Activated T-cell treated with anti-CD3 and anti-CD28 coated beads for 4 hours (primary cell): Measurements from ENCODE around the gene ST6GALNAC4.

Source experiments
- DNase-seq: peaks from one replicate; pipeline ENCODE4 v3.0.0-alpha.2; 2020

The ST6GALNAC4 gene

DNA sequence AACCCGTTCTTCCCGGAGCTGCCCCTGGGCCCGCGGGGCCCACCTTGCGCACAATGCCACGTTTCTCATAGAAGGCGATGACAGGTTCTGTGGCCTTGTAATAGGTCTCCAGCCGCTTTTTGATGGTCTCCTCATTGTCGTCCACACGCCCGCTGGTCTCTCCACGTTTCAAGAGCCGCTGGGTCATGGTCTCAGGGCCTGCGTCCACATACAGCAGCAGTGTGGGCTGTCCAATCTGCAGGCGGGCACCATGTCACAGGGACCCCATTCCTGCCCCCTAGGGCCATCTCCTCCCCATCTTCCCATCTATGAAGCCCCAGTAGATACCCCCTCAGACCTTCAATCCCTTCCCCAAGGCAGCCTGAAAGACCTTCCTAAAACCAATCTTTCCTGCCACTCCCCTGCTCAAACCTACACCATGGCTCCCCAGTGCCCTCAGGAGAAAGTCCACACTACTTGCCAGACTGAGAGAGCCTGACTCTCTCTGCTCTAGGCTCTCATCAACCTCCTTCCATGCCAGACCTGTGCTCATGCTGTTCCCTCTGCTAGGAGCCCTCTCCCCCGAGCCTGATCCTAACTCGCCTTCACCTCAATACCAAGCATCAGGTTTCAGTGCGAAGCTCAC is 48.5 kb downstream of the ST6GALNAC4 start:
- DNase-seq = no peak

DNA sequence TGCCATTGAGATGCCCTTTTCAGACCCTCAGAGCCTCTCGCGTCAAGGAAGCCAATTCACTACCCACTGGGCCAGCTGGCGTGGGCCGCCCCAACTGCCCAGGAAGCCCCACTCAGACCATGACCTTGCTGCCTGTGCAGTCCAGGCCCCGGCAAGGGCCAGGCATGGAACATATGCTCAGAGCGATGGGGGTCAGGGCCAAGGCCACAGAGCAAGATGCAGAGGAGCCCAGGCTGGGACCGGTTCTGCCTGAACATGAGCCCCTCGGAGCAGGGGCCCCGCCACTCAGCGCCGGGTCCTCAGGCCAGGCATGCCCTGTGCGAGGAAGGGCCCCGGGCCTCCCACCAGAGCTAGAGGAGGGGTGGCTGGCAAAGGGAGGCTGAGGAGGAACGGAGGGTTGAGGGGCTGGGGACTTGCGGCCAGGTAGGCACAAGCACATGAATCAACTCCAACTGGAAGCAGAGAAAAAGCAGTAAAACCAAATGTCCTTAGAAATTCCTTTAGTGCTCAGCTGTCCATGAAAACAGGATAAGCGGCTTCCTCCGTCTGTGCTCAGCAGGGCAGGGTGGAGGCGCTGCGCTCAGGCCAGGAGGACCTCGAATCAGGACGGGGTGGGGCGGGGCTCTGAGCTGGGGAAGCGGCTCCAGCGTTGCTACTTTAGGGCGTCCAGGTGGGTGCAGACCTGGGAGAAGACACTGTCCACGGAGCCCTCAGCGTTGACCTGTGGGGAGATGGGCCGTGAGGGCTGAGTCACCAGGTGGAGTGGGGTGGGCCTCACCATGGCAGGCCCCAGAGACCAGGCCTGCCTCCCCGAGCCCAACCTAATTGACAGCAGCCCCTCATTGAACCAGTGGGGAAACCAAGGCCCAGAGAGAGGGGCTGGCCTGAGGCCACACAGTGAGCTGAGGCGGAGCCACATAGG is 49.2 kb downstream of the ST6GALNAC4 start:
- no peak for DNase-seq

DNA sequence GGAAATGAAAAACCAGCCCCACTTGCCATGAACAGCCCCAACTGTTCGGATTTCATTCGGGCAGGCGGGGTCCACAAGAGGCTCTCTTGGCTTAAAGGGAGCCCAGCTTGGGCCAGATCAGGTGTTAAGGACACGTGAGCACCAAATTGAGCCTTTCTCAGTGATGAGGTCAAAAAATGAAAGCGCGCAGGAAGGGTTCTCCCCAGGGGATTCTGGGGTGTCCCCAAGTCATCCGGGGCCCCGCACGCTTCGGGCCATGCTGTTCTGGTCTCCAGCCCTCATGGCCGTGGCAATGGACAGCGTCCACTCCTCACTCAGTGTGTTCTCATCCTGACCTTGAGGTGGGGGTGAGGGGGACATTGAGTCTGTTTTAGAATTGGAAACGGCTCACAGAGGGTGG is 50.3 kb downstream of the ST6GALNAC4 start:
- no peak for DNase-seq

DNA sequence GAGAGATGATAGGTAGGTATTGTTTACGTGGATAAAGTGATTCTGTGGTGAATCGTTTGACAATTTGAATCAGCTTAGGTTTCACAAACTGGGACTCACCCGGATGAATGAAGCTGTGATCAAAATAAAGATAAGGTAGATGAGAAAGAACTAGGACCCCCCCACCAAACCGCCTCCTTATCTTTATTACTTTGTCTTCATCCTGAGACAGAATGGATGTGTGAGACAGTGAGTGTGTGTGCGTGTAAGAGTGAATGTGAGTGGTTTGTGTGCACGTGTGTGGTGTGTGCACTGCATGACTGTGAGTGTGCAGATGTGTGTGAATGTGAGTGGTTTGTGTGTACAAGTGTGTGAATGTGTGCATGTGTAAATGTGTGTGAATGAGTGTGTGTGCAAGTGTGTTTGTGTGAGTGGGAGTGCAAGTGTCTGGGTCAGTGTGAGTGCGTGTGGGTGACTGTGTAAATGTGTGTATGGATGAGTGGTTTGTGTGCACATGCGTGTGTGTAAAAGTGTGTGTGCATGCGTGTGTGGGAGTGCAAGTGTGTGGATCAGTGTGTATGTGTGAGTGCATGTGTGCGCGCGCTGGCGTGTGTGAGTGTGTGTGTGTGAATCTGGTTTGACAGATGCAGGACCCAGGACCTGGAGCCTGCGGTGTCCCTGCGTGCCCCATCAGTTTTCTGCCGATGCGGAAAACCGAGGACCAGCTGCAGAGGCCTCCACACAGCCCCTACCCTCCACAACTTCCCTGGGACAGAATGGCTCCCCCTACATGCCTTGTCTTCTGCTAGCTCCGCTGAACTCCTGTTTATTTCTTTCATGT is 51.0 kb downstream of the ST6GALNAC4 start:
- DNase-seq = no peak

DNA sequence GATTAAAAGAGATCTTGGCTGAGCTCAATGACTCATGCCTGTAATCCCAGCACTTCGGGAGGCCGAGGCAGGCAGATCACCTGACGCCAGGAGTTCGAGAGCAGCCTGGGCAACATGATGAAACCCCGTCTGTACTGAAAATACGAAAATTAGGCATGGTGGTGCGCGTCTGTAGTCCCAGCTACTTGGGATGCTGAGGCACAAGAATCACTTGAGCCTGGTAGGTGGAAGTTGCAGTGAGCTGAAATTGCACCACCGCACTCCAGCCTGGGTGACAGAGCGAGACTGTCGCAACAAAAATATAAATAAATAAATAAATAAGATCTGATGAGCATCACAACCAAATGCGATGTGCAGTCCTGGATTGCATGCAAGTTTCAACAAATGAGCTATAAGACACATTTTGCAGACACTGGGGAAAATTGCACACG is 53.6 kb downstream of the ST6GALNAC4 start:
- no peak for DNase-seq

DNA sequence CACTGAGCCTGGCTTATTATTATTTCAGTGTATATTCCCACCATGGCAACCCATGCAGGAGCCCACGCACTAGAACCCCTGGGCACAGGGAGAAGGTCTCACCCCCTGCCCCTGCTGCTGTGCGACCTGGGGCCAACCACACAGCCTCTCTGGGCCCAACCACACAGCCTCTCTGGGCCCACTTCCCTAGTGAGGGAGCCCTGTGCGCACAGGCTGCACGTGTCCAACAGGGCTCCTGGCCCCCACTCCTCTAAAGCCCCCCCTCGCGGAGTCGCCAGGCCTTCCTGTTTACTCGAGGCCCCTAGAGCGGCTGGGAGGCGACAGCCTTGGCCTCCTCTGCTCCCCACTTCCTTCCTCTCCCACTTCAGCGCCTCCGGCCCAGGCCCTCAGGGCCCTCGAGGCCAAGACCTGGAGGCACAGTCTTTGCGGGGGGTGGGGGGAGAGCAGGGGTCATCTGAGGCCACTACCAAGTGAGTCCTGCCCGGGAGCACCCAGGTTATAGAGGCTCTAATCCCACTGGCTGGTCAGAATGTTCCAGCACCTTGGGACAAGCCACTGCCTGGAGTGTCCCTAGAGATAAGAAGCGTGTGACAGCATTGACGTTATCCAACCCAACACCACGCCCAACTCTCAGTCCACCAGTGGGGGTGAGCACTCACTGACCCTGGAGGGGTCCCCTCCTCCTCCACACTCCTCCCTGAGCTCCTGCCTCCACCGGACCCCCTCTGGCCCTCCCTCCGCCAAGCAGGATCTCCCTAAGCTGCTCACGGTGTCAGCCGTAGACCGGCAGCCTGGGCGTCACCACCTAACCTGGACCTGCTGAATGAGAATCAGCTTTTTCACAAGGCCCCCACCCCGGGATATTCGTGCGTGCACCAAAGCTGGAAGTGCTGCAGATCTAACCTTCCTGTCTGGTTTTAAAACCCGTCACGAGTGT is 54.5 kb downstream of the ST6GALNAC4 start:
- peak; percentile 21 for DNase-seq

DNA sequence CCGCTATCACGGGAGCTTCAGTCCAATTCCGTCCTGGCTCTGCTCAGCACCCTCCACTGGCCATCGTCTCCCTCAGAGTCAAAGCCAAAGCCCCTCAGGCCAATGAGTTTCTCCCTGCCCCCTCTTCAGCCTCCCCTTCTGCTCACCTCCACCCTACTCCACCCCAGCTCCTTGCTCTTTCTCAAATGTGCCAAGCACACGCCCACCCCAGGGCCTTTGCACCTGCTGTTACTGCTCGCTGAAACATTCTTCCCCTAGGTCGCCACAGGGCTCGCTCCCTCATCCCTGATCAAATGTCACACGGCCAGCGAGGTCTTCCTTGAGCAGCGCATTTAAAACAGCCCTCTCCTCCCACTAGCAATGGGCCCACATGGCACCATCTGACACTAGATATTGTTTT is 56.1 kb downstream of the ST6GALNAC4 start:
- DNase-seq = no peak

DNA sequence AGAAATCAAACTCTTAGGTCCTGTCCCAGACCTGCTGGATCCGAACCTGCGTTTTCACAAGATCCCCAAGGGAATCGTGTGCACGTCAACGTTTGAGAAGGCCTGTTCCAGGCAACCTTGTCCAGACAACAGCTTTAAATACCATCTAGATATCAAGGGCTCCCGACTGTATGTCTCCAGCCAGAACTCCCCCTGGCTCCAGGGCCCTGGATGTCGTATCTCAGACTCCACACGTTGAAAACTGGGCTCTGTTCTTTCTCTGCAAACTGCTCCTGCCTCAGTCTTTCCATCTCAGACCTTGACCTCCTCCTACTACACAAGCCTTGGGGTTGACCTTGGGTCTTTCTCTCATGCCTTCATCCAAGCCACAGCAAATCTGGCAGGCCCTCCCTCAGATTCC is 56.6 kb downstream of the ST6GALNAC4 start:
- no peak for DNase-seq

DNA sequence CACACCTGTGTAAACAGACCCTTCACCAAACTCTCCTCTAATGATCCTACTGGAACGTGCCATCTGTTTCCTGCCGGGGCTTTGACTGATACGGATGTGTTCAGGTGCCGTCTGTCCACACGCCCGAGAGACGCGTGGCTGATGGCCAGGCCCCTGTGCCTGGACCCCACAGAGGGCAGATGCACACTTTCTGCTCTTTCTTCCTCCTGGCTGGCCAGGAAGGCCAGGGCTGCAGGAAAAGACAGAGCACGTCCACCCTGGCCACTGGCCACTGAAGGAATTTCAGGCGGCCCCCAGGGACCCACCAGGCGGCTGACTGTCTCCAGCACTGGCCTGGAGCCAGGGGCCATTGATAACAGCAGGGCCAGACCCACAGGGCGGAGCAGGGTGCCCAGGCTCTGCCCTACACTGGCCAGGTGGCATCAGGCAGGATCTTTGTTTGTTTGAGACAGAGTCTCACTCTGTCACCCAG is 58.8 kb downstream of the ST6GALNAC4 start:
- no peak for DNase-seq
